H9 (cell line): ENCODE results near the gene SPRR4. TPM values are rescaled to one million over a fixed set of nuclear protein-coding genes. Genes with fewer than 3 reads are reported as not detected.

Source experiments
- DNase-seq: peaks from one replicate; pipeline ENCODE4 v3.0.0-alpha.2; 2017
- H2AFZ ChIP-seq: one replicate; pipeline ENCODE4 v1.6.1; 2013; ENCODE audit warnings: mild to moderate bottlenecking, low read length, control low read depth, moderate library complexity
- H2AK5ac ChIP-seq: 2 replicates; pipeline ENCODE4 v1.6.1; 2013; ENCODE audit warnings: low read length, control low read depth, mixed read lengths; ENCODE audit not compliant: insufficient read length
- H2BK120ac ChIP-seq: one replicate; pipeline ENCODE4 v1.6.1; 2013; ENCODE audit warnings: low read depth, mild to moderate bottlenecking, low read length, control low read depth, inconsistent platforms; ENCODE audit not compliant: poor library complexity, severe bottlenecking
- H2BK12ac ChIP-seq: 2 replicates; pipeline ENCODE4 v1.6.1; 2013; ENCODE audit warnings: low read length, control low read depth, mixed read lengths, low read depth; ENCODE audit not compliant: insufficient read length
- H2BK15ac ChIP-seq: 2 replicates; pipeline ENCODE4 v1.6.1; 2013; ENCODE audit warnings: low read depth, low read length, control low read depth
- H2BK20ac ChIP-seq: one replicate; pipeline ENCODE4 v1.6.1; 2013; ENCODE audit warnings: low read depth, mild to moderate bottlenecking, low read length, control low read depth, inconsistent platforms; ENCODE audit not compliant: poor library complexity, severe bottlenecking
- H2BK5ac ChIP-seq: 2 replicates; pipeline ENCODE4 v1.6.1; 2013; ENCODE audit warnings: low read length, control low read depth, mixed read lengths; ENCODE audit not compliant: insufficient read length
- H3K14ac ChIP-seq: 2 replicates; pipeline ENCODE4 v1.6.1; 2013; ENCODE audit warnings: low read length, control low read depth; ENCODE audit not compliant: insufficient read depth
- H3K18ac ChIP-seq: 2 replicates; pipeline ENCODE4 v1.6.1; 2013; ENCODE audit warnings: low read depth, mild to moderate bottlenecking, mixed read lengths, low read length, control low read depth; ENCODE audit not compliant: insufficient read length
- H3K23ac ChIP-seq: 2 replicates; pipeline ENCODE4 v1.6.1; 2013; ENCODE audit warnings: low read length, control low read depth, mixed read lengths, low read depth; ENCODE audit not compliant: insufficient read length
- H3K23me2 ChIP-seq: 2 replicates; pipeline ENCODE4 v1.6.1; 2013; ENCODE audit warnings: low read depth, mild to moderate bottlenecking, mixed read lengths, low read length, control low read depth; ENCODE audit not compliant: insufficient read length, poor library complexity, severe bottlenecking
- H3K27ac ChIP-seq: 2 replicates; pipeline ENCODE4 v1.5.1; 2013; ENCODE audit warnings: low read length, control low read depth, mixed read lengths, low read depth; ENCODE audit not compliant: insufficient read length
- H3K27me3 ChIP-seq: 2 replicates; pipeline ENCODE4 v1.6.1; 2013; ENCODE audit warnings: low read length, control low read depth, inconsistent platforms; ENCODE audit not compliant: insufficient read depth
- H3K4ac ChIP-seq: 2 replicates; pipeline ENCODE4 v1.6.1; 2013; ENCODE audit warnings: low read depth, mild to moderate bottlenecking, control low read depth, inconsistent platforms, low read length, moderate library complexity
- H3K4me1 ChIP-seq: 2 replicates; pipeline ENCODE4 v1.6.1; 2013; ENCODE audit warnings: low read length, control low read depth, inconsistent platforms; ENCODE audit not compliant: insufficient read depth
- H3K4me2 ChIP-seq: 2 replicates; pipeline ENCODE4 v1.6.1; 2013; ENCODE audit warnings: low read length, control low read depth, mixed read lengths; ENCODE audit not compliant: insufficient read length, insufficient read depth
- H3K56ac ChIP-seq: 2 replicates; pipeline ENCODE4 v1.6.1; 2013; ENCODE audit warnings: low read depth, mild to moderate bottlenecking, mixed read lengths, low read length, control low read depth; ENCODE audit not compliant: insufficient read length
- H3K79me1 ChIP-seq: 2 replicates; pipeline ENCODE4 v1.6.1; 2013; ENCODE audit warnings: low read depth, mild to moderate bottlenecking, moderate library complexity, low read length, control low read depth, inconsistent platforms; ENCODE audit not compliant: insufficient read depth, poor library complexity, severe bottlenecking
- H3K79me2 ChIP-seq: 2 replicates; pipeline ENCODE4 v1.6.1; 2013; ENCODE audit warnings: low read length, control low read depth, inconsistent platforms; ENCODE audit not compliant: insufficient read depth
- H3K9ac ChIP-seq: 2 replicates; pipeline ENCODE4 v1.6.1; 2013; ENCODE audit warnings: low read length, control low read depth, mixed read lengths; ENCODE audit not compliant: insufficient read length; ENCODE audit errors: extremely low read depth
- H3K9me3 ChIP-seq: one replicate; pipeline ENCODE4 v1.6.1; 2013; ENCODE audit warnings: low read depth, low read length, inconsistent platforms; ENCODE audit not compliant: control insufficient read depth
- H3T11ph ChIP-seq: one replicate; pipeline ENCODE4 v1.6.1; 2013; ENCODE audit warnings: mild to moderate bottlenecking, low read length, control low read depth, inconsistent platforms
- H4K20me1 ChIP-seq: one replicate; pipeline ENCODE4 v1.6.1; 2013; ENCODE audit not compliant: control insufficient read depth, insufficient read length, insufficient read depth
- H4K5ac ChIP-seq: 2 replicates; pipeline ENCODE4 v1.6.1; 2013; ENCODE audit warnings: low read depth, mild to moderate bottlenecking, mixed read lengths, low read length, control low read depth; ENCODE audit not compliant: insufficient read length
- H4K8ac ChIP-seq: replicated peaks from 2 replicates; pipeline ENCODE4 v1.6.1; 2013; ENCODE audit warnings: low read length, control low read depth, mixed read lengths, low read depth; ENCODE audit not compliant: insufficient read length
- H4K91ac ChIP-seq: 2 replicates; pipeline ENCODE4 v1.6.1; 2013; ENCODE audit warnings: low read depth, mild to moderate bottlenecking, moderate library complexity, mixed read lengths, low read length, control low read depth; ENCODE audit not compliant: insufficient read length
- H3K27ac Mint-ChIP-seq, 3 experiments: 2 replicates in 2 of 3; 3 replicates in 1 of 3; pipeline ENCODE4 v1.8.0; 2020 to 2021; ENCODE audit warnings: mixed read lengths in 3 of 3, mild to moderate bottlenecking in 1 of 3, moderate library complexity in 1 of 3
- H3K27me3 Mint-ChIP-seq: 2 replicates; pipeline ENCODE4 v1.8.0; 2021; ENCODE audit warnings: low read depth, mild to moderate bottlenecking, moderate library complexity, mixed read lengths
- H3K36me3 Mint-ChIP-seq, 3 experiments: 2 replicates in 2 of 3; 3 replicates in 1 of 3; pipeline ENCODE4 v1.8.0; 2020 to 2021; ENCODE audit warnings: low read depth in 3 of 3, mixed read lengths in 3 of 3; ENCODE audit not compliant: insufficient read depth in 1 of 3
- H3K4me1 Mint-ChIP-seq, 2 experiments: 2 replicates each; pipeline ENCODE4 v1.8.0; 2020; ENCODE audit warnings: mixed read lengths in 2 of 2
- H3K4me3 Mint-ChIP-seq, 2 experiments: 2 replicates in 1 of 2; 3 replicates in 1 of 2; pipeline ENCODE4 v1.8.0; 2020 to 2021; ENCODE audit warnings: mild to moderate bottlenecking in 2 of 2, mixed read lengths in 2 of 2, moderate library complexity in 1 of 2
- H3K9me3 Mint-ChIP-seq, 2 experiments: 2 replicates in 1 of 2; 3 replicates in 1 of 2; pipeline ENCODE4 v1.8.0; 2020; ENCODE audit warnings: mild to moderate bottlenecking in 2 of 2, mixed read lengths in 2 of 2, moderate library complexity in 1 of 2
- CTCF ChIP-seq: fragments of 200-600 bp; sonication (generic); conservative IDR thresholded peaks from 3 replicates; pipeline ENCODE4 v1.8.0; 2021; ENCODE audit warnings: antibody characterized with exemption, mild to moderate bottlenecking
- WGBS: extraction: QIAGEN DNeasy Blood & Tissue Kit; methylation state at CpG from one replicate; pipeline ENCODE4 v1.1.7; 2013; ENCODE audit warnings: missing lambda C conversion rate, low lambda C conversion rate, mixed read lengths; ENCODE audit not compliant: insufficient read length; ENCODE audit errors: extremely low coverage; 5-methylcytosine and 5-hydroxymethylcytosine counted together
- total RNA-seq: library from RNA; stranded (reverse); gene quantifications from 2 replicates; pipeline ENCODE4 v1.2.1, GENCODE V29; 2021

Gene SPRR4
- total RNA-seq, 1 experiment from 2014 or later: not detected

- no peaks in the 10 kb centered on the region for H3K79me1 ChIP-seq
- H3K4me2 ChIP-seq: no peak overlapping the region
- no peak overlapping the region for H2AK5ac ChIP-seq
- H3K4ac ChIP-seq: no peak overlapping the region
- no peak overlapping the region for H2AFZ ChIP-seq
- no peaks in the 10 kb centered on the region for H3K79me2 ChIP-seq
- H3K27me3 ChIP-seq: no peaks in the 10 kb centered on the region
- peaks cover 5% of the 10 kb centered on the region; the same call in 1 of the 2 replicates for H3K27me3 Mint-ChIP-seq
- H3T11ph ChIP-seq: no peak overlapping the region
- no peaks in the 10 kb centered on the region; the same call in 1 of the 2 replicates for H3K4me1 ChIP-seq
- no peaks in the 10 kb centered on the region for H3K9me3 ChIP-seq
- H4K8ac ChIP-seq: no peak overlapping the region
- no peak overlapping the region for H4K91ac ChIP-seq
- H3K56ac ChIP-seq: no peak overlapping the region
- no peak overlapping the region for H2BK20ac ChIP-seq
- no peak overlapping the region for H3K18ac ChIP-seq
- no peak overlapping the region for H2BK5ac ChIP-seq
- H2BK120ac ChIP-seq: no peak overlapping the region
- DNase-seq: no peak
- no peaks in the 10 kb centered on the region for H3K23me2 ChIP-seq
- H2BK15ac ChIP-seq: no peak overlapping the region
- H3K9me3 Mint-ChIP-seq: peaks cover 15 to 25% of the 10 kb centered on the region in 2 experiments; a peak in 3 of 5 replicates
- TF ChIP-seq CTCF: no peak
- H3K14ac ChIP-seq: no peak overlapping the region
- H2BK12ac ChIP-seq: no peak overlapping the region
- H3K36me3 Mint-ChIP-seq: peaks cover 0 to 8% (median 0%) of the 10 kb centered on the region in 3 experiments; a peak in 3 of 7 replicates
- H3K27ac Mint-ChIP-seq: no peak overlapping the region; a peak in 1 of 7 replicates
- peaks cover 10 to 19% of the 10 kb centered on the region in 2 experiments for H3K4me1 Mint-ChIP-seq
- no peaks in the 10 kb centered on the region for H4K20me1 ChIP-seq
- WGBS: no CpG with 5 or more reads among the region's 6 CpGs
- no peak overlapping the region for H3K23ac ChIP-seq
- H3K4me3 Mint-ChIP-seq: no peak overlapping the region
- no peak overlapping the region for H3K27ac ChIP-seq
- H3K9ac ChIP-seq: no peak overlapping the region
- H4K5ac ChIP-seq: no peak overlapping the region
These were observed 29.4 kb downstream of the SPRR4 start for GRCh38 chr1:152999818-153000217.
